HG03460 (cell line): ENCODE measurements around the gene ZNF784.

ENCODE experiments used
- ATAC-seq: cut with Tn5 transposase; IDR thresholded peaks from one replicate; pipeline ENCODE4 v1.9.1; 2021; ENCODE audit not compliant: unreplicated experiment

Gene ZNF784

DNA sequence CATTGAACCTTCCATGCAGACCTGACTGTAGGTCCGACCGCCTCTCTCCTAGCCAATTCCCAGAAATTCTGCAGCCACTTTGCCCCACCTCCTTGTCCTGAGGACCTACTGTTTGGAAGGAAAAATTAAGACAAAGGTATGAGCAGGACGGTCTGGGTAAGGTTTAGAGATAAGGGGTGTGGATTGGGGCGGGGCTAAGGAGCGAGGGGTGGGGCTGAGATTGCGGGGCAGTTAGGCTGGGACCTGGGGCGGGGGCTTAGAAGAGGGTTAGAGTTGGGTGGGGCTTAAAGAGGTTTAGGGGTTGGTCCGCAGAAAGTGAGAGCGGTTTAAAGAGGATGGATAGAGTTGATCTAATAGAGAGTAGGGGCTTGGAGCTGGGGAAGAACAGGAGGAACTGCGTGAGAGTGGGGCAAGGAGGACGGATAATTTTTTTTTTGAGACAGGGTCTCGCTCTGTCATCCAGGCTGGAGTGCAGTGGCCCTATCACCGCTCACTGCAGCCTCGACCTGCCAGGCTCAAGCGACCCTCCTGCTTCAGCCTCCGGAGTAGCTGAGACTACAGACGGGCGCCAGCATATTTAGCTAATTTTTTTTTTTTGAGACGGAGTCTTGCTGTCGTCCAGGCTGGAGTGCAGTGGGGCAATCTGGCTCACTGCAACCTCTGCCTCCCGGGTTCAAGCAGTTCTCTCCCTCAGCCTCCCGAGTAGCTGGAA, 20.6 kb downstream of the ZNF784 start:
- ATAC-seq, result no peak

DNA sequence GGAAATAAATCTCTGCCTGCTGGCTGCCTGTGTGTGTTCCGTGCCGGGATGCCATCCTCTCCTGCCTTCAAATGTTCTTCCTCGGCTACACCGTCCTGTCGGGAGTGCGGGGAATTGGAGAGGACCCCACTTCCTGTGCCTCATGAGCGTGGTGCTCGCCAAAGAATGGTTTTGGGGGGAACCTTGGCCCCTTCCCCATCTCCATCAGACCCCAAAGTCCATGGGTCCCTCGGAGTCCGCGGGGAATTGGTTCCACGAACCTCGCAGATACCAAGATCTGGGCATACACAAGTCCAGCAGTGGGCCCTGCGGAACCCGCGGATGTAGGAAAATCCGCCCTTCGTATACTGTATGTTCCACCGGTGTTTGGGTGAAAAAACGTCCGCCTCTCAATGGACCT, 21.3 kb downstream of the ZNF784 start:
- ATAC-seq, result no peak

DNA sequence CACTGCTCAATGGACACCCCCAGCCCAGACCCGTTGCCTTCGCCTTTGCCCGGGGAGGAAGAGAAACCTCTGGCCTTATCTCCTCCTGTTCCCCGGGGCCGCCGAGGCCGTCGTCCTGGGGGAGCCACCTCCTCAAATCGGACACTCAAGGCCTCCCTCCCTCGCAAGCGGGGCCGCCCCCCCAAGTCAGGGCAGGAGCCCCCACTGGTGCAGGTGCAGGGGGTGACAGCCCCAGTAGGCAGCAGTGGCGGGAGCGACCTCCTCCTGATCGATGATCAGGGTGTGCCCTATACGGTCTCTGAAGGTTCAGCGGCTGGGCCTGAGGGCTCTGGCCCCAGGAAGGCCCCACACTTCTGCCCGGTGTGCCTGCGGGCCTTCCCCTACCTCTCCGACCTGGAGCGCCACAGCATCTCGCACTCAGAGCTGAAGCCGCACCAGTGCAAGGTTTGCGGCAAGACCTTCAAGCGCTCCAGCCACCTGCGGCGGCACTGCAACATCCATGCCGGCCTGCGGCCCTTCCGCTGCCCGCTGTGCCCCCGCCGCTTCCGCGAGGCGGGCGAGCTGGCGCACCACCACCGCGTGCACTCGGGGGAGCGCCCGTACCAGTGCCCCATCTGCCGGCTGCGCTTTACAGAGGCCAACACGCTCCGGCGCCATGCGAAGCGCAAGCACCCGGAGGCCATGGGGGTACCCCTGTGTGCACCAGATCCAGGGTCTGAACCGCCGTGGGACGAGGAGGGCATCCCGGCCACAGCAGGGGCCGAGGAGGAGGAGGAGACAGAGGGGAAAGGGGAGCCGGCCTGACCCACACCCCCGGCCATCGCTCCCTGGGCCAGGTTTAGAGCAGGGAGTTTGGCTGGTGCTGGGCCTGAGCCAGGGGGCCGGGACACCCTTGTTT, 22.0 kb downstream of the ZNF784 start:
- ATAC-seq, result no peak

DNA sequence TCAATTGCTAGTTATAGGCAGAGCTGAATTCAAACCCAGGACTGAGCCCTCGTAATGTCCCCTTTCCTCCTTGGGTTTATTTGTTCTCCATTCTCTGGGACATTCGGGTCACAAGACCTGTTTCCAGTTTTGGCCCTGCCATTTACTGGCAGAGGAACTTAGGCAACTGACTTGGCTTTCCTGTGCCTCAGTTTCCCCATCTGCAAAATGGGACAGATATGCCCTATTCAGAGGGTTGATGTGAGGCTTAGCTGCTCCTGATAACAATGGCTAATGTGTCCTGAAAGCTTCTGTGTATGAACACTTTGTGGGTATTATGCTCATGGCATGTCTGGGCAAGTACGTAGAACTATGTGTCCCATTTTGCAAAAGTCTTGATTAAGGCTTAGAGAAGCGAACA, 23.3 kb downstream of the ZNF784 start:
- ATAC-seq, result no peak

DNA sequence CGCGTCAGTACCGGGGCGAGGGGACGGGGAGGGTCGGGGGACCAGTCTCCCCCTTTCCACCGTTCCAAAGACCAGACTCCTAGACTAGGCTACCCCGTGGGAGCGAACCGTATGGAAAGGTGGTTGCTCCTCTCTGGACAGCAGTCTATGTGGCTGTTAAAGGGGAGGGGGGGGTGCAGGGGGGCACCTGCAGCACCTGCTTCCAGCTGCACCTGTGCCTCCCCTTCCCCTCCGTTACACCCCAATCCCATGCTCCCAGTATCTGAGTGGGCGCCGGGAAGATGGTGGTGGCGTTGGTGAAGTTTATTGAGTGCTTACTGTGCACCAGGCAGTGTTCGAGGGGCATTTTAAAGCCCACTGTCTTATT, 23.7 kb downstream of the ZNF784 start:
- no peak for ATAC-seq

DNA sequence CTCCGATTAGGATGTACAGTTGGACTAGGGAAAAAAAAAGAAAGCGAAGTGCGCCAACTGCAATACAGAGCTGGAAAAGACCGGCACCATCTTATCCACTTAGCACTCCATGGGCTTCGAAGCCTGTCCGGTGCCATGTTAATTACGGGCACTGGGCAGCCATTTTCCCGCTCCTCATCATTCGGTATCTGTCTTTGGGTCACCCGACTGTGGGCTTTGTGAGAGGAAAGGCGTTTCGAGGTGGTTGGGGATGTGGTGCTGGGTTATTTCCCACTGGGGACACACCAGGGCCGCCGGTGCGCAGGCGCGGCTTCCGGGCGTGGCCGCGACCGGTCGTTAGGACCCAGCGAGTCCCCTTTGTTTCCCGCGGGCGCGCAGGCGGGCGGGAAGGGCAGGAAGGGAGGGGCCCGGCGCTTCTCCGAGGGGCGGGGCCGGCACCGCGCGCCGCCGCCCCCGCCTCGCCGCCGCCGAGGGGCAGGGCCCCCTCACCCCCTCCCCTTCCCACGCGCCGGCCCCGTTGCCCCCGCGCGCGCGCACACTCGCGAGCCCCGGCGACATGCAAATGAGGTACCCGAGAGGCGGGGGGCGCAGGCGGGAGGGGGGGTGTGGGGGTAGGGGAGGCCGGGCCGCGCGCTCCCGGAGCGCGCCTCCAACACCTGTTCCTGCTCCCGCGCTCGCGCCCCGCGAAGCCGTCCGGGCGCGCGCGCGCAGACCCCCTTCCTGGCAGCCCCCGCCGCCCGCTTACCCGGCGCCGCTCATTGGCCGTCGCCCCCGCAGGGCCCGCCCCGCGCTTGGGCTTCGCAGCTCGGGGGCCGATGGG, 24.3 kb downstream of the ZNF784 start, which contains the start of gene ZNF524:
TSS of gene ZNF524 (plus strand) at position 447 of the 820 bp plus-strand sequence. CDS start 1,825 bp downstream, outside the sequence.
- ATAC-seq, result peak; percentile 42

DNA sequence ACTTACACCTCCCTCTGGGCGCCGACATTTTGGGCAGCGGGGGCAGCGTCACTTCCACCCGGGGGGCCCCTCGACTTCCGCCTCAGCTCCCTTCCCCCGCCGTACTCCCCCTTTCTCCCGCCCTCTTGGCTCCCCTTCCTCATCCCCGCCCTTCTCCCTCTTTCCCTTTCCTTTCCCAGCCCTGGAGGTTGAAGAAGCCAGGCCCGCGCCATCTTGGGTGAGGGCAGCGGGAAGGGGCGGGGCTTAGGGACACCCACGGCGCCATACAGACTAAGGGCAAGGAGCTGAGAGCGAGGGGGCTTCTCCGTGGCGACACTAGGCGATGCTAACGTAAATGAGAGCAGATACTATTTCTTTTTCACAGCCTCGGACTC, 24.9 kb downstream of the ZNF784 start, which contains the start of gene FIZ1:
TSS of gene FIZ1 (minus strand) at position 50 of the 374 bp plus-strand sequence. CDS start 1,652 bp downstream, outside the sequence.
- ATAC-seq, result peak; percentile 44

DNA sequence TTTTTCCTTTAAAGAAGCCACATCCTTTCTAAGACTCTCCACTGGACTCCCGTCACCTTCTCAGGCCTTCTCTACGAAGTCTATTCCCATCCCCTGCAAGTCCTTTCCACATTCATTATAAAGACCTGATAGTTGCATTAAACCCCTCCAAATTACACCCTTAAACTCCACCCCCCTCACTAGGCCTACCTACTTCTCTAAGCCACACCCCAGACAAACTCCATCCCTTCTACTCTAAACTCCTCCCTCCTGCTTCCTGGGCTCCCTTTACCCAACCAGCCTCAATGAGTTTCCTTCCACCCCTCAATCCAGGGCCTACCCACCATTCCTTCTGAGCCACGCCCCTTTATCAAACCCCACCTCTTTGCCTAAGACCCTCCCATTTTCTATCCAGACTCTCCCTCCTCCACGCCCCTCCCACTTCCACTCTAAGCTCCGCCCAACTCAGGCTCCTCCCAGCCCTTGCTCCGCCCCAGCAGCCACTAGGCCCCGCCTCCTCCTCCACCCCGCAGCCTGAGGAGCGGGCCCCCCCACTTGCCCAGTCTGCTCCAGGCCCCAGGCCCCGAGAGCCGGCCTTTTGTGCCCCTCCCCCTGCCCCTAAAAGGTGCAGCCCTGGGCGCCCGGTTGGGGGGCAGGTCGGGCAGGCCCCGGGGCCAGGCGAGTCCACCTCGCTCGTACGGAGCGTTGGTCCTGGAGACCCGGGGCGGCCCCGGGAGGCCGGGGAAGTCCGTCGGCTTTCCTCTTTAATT, 25.5 kb downstream of the ZNF784 start:
- ATAC-seq, result peak; percentile 45

DNA sequence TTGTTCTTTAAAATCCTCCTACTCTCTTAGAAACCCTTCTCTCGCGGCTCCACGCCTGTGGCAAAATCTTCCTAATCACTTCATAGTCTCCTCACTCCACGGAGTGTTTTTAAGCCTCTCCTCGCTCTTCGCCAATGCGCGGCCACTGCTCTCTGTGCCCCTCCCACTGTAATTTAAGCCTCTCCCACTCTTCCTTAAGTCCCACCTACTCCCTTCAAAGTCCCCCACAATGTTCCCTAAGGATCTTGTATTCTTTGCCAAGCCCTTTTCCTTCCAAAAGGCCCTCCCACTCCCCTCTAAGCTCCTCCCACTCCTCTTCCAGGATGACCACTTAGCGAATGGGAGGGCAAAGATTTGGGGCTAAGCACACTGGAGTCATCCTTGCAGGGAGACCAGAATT, 26.3 kb downstream of the ZNF784 start:
- no peak for ATAC-seq

DNA sequence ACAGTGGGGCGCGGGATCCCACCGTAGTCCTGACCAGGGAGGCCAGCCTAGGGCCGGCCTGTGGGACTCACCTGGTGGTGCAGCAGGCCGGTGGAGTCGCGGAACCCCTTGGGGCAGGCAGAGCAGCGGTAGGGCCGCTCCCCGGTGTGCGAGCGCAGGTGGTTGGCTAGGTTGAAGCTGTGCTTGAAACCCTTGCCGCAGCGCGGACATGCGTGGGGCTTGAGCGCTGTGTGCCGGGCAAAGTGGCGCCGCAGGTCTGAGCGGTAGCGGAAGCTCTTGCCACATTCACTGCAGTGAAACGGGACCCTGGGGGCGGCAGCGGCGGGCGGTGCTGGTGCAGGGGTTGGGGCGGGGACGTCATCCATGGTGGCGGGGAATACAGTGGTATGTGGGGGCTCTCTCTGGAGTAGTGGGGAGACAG, 26.9 kb downstream of the ZNF784 start:
- ATAC-seq, result no peak

DNA sequence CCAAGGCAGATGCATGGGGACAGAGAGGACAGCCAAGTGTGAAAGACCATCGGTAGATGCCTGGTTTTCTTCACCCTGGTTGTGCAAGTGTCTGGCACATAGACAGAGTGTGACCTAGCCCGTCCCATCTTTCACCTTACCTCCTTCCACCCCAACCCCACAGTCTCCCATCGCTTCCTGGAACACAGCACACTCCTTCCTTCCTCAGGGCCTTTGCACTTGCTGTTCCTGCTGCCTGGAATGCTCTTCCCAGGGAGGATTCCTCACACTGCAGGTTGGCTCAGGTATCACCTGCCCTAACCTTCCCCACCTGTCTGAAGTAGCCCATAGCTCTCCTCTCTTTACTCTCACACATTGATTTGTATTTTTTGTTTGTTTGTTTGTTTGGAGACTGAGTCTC, 28.1 kb downstream of the ZNF784 start:
- no peak for ATAC-seq

DNA sequence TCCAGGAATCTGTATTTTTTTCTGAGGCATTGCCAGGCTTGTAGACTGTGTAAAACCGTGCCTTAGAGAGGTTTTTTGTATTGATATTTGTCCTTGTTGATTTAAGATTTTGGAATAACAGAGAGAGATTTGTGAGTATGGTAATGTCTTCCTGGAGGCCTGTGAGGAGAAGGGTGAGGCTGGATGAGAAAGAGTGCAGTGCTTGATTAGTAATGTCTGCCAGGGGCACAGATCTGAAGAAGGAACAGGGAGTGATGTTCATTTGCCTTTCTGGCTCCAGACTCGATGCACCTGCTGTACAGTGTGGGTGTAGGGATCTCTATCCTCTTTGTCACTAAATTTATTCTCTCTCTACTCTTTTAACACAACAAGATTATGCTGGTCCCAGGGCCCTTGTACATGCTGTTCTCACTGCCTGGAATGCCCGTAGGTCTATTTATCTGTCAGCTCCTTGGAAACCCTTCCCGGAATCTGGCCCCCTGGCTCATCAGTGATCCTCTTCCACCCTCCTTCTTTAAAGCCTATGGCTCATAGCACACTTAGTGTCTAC, 29.3 kb downstream of the ZNF784 start:
- no peak for ATAC-seq

DNA sequence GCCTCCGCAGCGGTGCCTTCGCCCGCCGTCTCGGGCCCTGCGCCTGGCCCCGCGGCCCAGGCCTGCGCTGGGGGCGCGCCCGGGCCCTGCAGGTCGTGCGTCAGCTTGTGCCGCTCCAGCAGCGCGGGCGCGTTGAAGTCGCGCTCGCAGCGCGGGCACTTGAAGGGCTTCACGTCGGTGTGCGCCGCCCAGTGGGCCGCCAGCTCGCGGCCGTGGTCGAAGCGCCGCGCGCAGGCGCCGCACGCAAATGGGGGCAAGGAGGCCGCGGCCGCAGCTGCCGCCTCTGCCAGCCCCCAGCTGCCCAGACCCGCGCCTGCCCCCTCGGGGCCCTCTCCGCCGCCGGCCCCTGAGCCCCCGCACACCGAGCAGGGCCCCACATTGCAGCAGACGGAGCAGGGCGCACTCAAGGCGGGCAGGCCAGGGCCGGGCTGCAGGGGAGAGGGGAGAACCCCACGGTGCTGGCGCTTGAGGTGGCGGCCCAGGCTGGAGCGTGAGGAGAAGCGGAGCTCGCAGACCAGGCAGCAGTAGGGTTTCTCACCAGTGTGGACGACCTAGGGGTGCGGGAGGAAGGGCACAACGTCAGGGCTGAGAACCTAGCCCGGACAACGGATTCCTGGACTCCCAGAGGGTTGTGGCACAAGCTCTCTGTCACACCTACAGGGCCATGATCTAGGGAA, 31.1 kb downstream of the ZNF784 start:
- no peak for ATAC-seq

DNA sequence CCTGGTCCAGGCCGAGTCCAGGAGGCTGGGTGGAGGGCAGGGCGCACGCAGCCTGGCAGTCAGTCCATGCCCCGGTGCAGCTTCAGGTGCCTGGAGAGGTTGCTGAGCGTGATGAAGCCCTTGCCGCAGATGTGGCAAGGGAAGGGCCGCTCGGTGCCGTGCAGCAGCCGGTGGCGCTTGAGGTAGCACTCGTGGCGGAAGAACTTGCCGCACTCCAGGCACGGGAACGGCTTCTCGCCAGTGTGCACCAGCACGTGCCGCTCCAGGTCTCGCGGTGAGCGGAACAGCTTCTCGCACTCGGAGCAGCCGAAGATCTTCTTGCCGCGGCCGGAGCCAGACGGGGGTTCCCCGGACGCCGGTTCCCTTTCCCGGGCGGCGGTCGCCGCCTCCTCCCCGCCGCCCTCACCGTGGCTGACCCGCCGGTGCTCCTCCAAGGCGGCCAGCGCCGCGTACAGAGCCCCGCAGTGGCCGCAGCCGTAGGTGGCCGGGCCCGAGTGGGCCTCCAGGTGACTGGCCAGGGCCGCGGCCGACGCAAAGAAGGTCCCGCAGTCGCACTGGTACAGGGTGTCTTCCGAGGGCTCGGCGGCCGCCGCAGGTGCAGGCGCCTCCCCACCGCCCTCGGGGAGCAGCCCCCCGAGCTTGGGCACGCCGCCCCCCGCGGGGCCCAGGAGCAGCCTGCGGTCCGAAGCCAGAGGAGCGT, 31.8 kb downstream of the ZNF784 start:
- ATAC-seq, result no peak

DNA sequence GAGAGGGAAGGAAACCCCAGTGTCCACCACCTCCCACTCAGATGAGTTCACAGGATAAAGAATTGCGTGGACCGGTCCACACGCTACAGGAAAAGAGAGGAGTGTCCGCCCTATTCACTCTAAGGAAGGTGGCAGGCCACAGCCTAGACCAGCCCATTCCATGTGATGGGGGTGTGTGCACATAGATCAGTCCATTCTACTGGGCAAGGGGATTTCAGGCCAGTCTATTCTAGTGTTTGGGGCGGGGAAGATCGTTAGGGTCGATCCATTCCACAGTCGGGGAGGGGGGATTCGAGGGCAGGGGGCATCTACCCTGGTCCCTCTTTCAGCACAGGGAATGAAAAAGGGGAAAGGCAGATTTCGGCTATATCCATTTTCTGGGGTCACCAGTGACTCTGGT, 32.8 kb downstream of the ZNF784 start:
- ATAC-seq, result no peak

DNA sequence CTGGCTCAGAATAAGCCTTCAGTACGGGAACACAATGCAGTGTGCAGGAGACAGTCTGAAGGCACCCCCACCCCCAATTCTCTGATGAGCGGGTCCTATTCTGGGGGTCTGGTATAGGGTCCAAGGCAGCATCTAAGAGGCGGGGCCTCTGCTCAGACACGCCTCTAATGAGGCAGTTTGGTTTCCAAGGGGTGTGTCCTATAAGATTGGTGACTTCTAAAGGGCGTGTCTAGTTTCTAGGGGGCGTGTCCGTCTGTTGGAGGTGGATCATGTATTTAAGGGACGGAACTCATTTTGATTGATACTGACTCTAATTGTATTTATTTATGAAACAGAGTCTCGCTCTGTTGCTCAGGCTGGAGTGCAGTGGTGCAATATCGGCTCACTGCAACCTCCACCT, 33.7 kb downstream of the ZNF784 start:
- ATAC-seq, result no peak

DNA sequence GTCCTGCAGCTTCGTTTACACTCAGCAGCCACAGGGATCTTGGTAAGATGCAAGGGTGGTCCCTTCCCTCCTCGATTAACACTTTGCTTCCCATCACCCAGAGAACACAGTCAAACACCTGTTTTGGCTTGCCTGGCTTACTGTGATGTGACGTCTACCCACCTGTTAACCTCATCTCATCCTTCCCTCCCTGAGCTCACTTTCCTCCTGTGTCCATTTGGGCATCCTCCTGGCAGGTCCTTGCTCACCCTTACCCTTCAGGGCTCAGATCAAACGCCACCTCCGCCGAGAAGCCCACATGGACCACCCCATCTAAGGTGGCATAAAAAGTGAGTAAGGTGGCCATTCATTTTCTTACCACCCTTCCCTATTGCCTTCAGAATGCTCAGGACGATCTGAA, 34.3 kb downstream of the ZNF784 start:
- no peak for ATAC-seq

DNA sequence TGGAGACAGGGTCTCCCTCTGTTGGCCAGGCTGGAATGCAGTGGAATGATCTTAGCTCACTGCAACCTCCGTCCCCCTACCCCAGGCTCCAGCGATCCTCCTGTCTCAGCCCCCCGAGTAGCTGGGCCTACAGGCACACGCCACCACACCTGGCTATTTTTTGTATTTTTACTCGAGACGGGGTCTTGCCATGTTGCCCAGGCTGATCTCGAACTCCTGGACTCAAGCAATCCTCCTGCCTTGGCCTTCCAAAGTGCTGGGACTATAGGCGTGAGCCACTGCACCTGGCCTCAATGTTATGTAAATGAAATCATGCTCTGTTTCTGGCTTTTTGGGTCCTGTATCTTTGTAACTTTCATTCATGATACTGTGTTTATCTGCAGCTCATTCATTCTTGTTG, 35.6 kb downstream of the ZNF784 start:
- ATAC-seq, result no peak
